ENCODE data around the gene OPTC.
"Not testable (repeated sequence)": the region's sequence is repeated elsewhere in the genome, so short reads cannot be mapped to it uniquely, and the experiment has no call there.

The OPTC gene

DNA sequence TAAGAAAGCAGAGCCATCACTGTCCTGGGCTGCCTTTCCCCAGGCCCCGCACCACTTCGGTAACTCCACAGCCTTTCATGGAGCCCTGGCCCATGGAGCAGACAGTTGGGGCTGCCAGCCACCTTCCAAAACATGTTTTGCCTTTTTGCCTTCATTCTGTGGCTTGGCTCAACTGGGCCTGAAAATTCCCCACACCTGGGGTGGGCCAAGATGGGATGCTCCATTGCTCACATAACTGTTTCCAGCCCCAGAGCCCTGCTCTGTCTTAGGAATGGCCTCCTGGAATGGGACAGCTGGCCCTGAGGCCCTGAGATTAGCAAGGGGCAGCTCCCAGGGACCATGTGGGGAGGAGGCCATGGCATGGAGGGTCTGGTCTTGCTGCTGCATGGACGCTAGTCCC is 29.2 kb upstream of the OPTC start:
- peak in 1 of 10 donors; percentile 43 for DNase-seq
- intact Hi-C loops (cut with DNase I) = no loop called here

DNA sequence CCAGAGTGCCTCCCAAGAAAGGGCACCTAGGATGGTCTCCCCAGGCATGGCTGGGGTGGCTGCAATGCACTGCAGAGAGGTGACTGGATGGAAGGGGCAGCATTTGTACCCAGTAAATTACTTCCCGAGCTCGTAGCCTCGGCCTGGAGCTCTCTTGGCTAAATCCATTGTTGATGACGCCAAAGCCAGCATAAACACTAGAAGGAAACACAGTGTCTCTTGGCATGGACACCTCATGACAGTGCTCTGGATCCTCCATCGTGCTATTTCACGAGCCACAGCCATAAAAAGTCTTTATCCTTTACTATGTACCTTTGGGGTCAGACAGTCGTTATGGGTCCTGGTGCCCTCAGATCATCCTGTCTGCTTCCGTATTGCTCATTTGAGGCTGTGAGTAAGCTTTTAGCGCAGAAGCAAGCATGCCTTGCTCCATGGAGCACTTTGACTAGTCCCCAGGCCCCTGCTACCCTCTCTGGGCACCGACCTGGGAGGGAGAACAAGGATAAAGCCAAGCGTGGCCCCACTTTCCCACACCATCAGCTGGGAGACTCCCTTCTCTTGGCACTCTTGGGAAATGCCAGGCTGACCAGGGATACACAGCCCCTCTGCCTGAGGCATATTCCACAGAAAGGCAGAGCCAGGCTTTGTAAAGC is 28.7 kb upstream of the OPTC start:
- DNase-seq = peak in 1 of 10 donors; percentile 48
- intact Hi-C loops (cut with DNase I) = no loop called here

DNA sequence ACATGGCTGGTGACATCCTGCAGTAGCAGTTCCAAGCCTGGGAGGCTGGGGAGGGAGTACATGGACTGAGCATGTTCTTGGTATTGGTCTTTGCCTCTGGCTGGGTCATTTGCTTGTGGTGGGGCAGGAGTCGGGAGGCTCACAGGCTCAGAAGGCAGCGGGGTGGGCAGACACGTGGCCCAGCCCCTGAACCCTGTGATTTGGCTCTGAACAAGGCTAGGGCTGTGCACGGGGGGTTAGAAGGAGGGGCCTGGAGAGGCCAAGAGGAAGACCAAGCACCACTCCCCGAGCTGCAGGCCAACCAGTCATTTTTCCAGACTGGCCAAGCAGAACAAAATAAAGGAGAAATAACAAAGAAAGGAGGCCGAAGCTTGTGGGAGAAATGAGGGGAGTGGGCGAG is 28.0 kb upstream of the OPTC start:
- intact Hi-C loops (cut with DNase I) = no loop called here
- peak in 1 of 10 donors; percentile 72 for DNase-seq

DNA sequence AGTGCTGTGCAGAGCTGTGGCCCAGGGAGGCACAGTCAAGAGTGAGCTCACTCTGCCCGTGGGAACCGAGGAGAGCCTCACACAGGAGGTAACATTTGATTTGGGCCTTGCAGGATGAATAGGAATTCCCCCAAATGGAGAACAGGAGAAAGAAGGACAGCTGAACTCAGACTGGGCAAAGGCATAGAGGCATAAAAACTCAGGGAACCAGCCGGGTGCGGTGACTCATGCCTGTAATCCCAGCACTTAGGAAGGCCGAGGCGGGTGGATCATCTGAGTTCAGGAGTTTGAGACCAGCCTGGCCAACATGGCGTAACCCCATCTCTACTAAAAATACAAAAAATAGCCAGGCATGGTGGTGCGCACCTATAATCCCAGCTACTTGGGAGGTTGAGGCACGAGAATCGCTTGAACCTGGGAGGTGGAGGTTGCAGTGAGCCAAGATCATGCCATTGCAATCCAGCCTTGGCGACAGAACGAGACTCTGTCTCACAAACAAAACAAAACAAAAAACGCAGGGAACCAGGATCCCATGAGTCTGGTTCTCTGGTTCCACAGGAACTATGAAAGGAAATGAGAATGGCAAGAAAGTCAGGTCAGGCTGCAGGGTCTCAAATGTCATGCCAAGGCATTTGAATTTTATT is 26.9 kb upstream of the OPTC start:
- intact Hi-C loops (cut with DNase I) = not testable (repeated sequence)
- peak in 1 of 10 donors; percentile 57 for DNase-seq

DNA sequence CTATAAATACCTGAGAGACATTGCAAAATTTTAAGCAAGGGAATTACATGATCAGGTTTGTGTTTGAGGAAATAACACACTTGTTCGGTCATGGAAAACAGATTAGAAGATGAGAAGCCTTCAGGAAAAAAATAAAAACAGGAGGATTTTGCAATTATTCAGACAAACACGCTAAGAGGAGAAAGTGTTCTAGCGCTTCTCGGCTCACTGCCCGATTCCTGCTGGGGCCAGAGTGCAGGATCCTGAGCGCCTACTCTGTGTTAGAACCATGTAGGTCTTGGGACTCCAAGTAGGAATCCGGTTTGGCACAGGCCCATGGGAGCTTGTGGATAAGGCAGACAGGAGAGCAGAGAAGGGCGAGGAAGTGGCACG is 26.4 kb upstream of the OPTC start:
- intact Hi-C loops (cut with DNase I) = no loop called here
- DNase-seq = no peak

DNA sequence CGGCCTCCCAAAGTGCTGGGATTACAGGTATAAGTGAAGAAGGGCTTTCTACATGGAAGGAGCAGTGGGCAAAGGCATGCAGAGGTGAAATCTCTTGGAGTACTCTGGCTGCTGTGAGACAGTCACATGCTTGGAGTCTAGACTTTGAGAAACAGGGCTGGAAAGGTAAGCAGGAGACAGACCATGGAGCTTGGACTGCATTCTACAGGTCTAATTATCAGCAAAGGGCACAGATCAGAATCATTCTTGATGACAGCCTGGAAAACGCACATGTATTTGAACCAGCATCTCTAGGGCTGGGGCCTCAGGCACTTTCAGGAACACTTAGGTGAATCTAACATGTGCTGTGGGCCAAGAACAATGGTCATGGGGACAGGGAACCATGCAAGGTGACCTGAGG is 25.6 kb upstream of the OPTC start:
- no peak for DNase-seq
- intact Hi-C loops (cut with DNase I) = no loop called here

DNA sequence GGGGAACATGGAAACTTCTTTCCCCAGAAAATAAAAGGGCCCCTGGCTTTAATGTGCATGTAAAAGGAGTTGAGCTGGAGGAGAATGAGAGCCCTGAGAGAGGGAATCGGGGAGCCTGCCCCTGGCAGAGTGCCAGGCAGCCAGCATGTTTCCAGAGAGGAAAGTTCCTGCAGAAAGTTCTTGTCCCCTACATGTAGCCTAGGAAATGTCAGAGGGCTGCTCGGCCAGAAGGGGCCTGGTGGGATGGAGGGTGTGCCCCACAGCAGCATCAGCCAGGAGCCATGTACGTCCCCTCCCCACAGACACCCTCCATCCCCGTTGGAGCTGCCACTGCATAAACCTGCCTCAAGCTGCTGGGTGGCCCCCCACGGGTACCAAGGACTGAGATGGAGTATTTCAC is 23.7 kb upstream of the OPTC start:
- intact Hi-C loops (cut with DNase I) = no loop called here
- DNase-seq = peak in 1 of 10 donors; percentile 77

DNA sequence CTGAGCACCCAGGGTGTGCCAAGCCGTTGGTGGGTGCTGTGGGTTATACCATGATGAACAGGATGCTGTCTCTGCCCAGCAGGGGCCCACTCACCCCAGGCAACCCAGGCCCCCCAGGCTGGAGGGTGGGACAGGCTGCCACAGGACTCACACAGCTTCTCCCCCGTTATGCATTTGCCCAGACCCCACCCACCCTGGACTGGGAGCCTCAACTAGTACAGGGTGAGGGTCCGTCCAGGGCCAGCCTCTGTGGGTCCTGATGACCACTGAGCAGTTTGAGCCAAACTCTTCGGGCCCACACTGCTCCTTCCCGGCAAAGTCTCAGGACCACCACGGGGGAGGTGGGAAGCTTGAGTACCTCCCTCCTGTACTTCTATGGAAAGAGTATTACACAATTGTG is 22.1 kb upstream of the OPTC start:
- no peak for DNase-seq
- intact Hi-C loops (cut with DNase I) = no loop called here

DNA sequence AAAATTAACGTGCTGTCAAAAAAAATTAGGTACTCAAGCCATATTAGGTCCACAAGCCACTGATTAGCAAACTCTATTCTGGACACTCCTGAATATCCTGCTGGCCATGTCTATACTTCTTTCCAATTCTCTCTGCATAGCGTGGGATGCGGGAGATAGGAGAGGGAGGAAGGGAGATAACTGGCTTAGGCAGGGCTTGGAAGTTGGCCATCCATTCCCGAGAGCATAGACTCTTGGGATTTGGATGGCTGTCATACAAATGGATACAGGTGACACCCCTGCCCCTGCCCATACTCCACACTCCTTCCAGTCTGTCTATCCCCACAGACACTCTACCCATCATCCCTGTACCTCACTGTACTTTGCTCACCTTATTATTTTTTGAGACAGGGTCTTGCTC is 20.7 kb upstream of the OPTC start:
- intact Hi-C loops (cut with DNase I) = no loop called here
- DNase-seq = no peak

DNA sequence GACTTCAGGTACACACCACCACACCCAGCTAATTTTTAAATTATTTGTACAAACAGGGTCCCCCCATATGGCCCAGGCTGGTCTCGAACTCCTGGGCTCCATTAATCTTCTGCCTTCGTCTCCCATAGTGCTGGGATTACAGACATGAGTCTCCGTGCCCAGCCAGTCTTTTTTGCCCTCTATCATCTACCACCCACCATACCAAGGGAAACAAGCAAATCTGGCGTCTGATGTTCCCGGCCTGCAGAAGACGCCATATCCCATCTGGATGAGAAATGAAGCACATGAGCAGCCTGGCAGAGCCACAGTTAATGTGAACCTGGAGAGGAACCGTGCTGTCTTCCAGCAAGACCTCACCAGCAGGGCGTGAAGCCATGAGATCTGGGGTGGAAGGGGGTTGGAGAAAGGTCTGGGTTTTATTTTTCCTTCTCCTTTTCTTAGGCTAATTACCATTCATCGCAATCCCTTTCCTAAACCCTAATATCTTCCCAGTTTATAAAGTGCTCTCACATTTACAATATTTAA is 20.1 kb upstream of the OPTC start:
- intact Hi-C loops (cut with DNase I) = no loop called here

DNA sequence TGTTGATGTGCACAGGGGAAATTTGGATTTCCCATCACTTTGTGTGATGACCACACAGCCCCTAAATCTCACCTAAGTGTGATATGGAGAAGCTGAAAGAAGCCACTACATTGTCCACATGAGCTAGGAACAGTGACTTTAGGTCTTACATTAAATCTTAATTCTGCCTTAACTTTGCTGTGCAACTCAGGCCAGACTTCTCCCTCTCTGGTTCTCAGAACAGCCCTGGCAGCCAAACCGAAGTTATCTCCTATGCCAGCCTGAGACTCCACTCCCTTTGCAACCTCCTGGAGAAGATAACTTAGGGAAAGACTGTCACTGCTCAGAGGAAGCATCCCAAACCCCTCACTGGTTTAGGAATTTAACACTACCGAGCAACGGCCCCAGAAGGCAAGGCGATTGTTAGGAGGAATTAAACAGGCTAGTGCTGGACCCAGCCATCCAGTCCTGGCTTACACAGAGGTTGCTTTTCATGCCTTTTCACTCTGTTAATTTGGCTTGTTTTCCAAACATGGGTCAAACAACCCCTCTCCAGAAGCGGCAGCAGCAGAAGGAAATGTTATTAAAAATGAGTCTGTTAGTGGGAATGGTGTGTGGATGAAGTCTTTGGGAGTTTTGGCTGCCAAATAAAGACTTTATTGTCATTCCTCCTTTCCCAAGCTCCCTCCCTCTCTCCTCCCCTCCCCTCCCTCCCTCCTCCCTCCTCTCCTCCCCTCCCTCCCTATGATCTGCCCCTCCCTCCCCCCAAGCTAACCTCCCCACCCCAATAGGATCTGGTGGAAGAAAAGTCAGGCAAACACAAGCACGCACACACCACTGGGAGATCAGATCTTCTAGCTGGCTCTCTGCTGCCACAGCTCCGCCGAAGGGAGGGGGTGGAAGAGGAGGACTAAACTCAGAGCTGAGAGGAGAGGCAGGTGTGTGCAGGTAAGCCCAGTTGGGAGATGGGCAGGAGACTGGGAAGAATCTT is 18.7 kb upstream of the OPTC start, which contains the start of gene PRELP:
Gene PRELP, plus strand, starts transcription at position 795 of the 970 bp plus-strand sequence. CDS start 7,379 bp downstream, outside the sequence.
- peak in 3 of 10 donors; percentile 29 to 89 (median 69) for DNase-seq
- intact Hi-C loops (cut with DNase I) = no loop called here

More for the DNA sequence above, 20.1 kb upstream of the OPTC start:
- DNase-seq = no peak

DNA sequence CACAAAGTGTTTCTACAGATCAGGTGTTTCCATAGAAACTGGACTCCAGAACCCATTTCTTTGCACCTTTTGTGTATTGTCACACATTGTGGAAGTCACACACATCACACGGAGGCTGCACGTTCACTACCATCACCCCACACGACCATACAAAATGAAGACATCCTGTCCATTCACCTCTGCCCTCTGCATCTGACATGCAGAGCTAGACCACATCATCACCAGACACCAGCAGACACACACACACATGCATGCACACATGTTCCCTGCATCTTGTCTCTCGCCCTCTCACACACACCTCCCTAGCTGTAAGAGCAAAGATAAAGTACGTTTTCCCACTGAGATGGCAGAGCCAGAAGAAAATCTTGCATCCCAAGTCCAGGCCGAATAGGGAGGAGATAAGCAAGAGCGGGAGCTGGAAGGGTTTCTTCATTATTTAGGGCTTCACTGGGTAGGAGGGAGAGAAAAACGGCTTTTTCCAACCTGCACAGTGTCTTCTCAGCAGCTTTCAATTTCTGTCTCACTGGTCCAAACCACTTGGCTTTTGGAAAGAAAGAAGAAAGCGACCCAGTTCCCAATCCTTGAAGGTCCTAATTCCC is 17.6 kb upstream of the OPTC start:
- intact Hi-C loops (cut with DNase I) = no loop called here
- DNase-seq = peak in 1 of 10 donors; percentile 22

DNA sequence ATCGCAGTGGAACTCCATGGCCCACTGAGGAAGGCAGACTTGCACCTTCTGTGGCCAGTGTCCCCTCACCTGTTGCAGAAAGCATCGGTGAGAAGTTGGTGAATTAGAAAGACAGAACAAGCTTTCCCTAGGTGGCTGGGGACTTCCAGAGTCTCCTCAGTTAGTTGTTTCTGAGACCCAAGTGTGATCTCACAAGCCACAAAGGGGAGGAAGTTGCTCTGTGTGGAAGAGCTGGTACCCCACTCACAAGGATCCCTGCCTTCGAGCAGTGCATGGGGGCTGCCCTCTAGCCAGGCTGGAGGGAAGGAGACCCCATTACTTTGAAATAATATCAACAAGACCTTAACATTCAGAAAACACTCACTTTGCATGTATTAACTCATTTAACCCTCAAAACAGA is 16.2 kb upstream of the OPTC start:
- DNase-seq = peak in 1 of 10 donors; percentile 8
- intact Hi-C loops (cut with DNase I) = no loop called here

DNA sequence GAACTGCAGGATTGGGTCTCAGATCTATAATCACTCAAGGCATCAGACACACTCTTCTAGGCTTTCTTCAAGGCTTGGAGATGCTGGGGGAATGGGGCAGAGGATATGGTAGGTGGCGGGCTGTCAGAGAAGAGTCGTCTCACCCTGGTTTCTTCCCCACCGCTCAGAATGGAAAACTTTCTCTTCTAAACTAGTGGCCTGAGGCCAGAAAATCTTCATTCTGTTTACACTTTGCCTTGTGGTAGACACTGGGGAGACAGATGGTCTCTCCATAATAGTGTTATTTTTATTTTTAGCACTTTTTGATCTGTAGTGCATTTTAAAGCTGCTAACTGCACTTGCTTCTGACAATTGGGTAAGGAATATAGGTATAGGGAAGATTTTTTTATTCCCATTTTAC is 15.7 kb upstream of the OPTC start:
- DNase-seq = peak in 1 of 10 donors; percentile 50
- intact Hi-C loops (cut with DNase I) = no loop called here

DNA sequence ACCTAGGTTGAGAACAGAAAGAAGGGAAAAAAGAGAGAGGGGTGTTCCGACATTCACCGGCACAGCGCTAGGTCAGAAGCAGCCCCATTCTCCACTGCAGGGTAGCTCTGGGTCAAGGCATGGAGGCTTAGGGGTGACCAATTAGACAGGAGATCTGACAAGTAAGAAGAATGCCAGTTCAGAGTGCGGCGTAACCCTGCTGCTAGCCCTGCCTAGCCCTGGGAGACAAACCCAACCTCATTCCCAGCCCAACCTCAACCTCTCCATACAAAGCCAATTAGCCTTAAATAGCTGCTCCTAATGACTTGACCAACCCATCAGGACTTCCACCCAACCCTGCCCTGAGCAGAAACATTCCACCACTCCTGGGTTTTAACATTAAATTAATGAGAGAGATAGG is 15.0 kb upstream of the OPTC start:
- peak in 1 of 10 donors; percentile 12 for DNase-seq
- intact Hi-C loops (cut with DNase I) = no loop called here

DNA sequence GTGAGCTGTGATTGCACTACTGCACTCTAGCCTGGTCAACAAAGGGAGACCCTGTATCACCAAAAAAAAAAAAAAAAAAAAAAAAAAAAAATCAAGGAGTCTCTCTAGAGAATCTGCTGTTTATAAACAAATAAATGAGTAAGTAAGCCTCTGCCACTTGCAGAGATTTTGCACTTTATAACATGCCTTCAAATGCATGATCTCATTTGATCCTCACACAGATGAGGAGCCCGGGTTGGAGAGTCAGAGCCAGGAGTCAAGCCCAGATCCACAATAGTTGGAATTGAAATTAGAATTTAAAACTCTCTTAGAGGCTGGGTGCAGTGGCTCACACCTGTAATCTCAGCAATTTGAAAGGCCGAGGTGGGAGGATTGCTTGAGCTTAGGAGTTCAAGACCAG is 14.3 kb upstream of the OPTC start:
- intact Hi-C loops (cut with DNase I) = no loop called here
- no peak for DNase-seq

DNA sequence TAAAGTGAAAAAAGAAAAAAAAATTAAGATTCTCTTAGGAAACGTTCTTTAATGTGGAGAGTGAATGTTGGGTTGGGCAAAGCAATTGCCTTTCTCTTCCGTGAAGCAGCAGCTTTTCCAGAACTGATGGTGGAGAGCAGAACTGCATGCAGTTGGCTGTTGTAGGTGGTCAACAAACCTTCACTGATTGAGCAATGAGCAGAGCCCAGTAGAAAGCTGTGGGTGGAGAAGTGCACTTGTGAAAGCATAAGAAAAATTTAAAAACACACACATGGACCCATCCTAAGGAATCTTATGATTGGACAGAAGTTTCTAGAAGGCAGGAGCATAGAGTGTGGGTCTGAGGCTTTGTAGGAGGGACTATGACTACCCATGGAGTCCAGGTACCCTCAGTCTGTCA is 13.9 kb upstream of the OPTC start:
- intact Hi-C loops (cut with DNase I) = no loop called here
- peak in 1 of 10 donors; percentile 32 for DNase-seq

DNA sequence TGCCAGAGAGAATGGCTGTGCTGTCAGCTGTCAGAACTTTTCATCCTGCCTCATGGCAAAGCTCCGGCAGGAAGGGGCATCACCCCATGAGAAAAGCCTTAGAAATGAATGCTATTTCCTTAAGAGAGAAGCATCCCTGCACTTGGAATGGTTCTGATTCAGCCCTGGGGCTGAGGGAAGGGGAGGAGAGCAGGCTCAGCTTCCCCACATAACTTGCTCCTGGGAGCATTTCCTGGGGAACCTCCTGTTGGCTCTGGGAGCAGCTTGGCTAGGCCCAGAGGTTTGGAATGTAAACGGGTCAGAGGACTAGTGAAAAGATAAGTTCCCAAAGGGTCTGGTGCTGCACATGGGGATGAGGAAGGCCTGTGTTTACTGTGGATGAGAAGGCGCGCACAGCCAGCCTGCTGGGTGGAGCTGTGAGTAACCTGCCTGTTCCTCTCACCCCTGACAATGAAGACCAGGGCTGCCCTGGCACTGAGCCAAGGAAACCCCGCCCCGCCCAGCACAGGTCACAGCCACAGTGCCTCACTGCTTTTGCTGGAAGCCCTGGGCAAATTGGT is 13.3 kb upstream of the OPTC start:
- peak in 1 of 10 donors; percentile 81 for DNase-seq
- intact Hi-C loops (cut with DNase I) = no loop called here

DNA sequence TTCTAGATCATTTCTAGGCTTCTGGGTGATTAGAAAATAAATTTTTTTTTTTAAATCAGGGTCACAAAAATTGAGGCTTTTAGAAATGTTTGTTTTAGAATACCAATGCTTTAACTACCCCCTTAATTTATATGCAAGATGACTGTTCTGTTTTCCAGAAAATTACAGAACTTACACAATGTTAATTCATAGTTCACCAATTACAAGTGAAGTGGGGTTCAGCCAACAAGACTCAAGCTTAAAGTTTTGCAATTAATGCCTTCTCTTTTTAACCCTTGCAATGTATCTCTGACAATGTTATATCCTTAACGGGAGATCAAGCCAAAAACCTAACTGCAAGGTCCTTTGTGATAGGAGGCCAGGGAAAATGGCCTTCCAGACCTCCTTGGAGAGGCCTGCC is 12.8 kb upstream of the OPTC start:
- DNase-seq = no peak
- intact Hi-C loops (cut with DNase I) = no loop called here
